HepG2 (cell line): ENCODE data around the gene CASZ1. TPM values are rescaled to one million over a fixed set of nuclear protein-coding genes. Genes with fewer than 3 reads are reported as not detected.
A peak's percentile ranks its signal among the peaks of the same experiment; 100 is the strongest.

ENCODE experiments used
- ATF7 ChIP-seq, 2 experiments: fragments of 450-650 bp in 1 of 2; sonication (generic) in 1 of 2; formaldehyde crosslinking in 1 of 2; IDR thresholded peaks; 2 replicates each; pipeline versions ENCODE4 v1.4.0 to v1.6.1; 2016 to 2020; ENCODE audit warnings: antibody characterized with exemption in 1 of 2, mild to moderate bottlenecking in 1 of 2, missing genetic modification reagents in 1 of 2
- GTF3A ChIP-seq: sonication (generic); formaldehyde crosslinking; conservative IDR thresholded peaks from 2 replicates; pipeline ENCODE4 v1.4.0; 2020; ENCODE audit warnings: mild to moderate bottlenecking, missing genetic modification reagents
- KAT8 ChIP-seq: IDR thresholded peaks from 2 replicates; pipeline ENCODE4 v1.6.1; 2016; ENCODE audit warnings: missing genetic modification reagents, missing compliant biosample characterization
- KDM3A ChIP-seq: IDR thresholded peaks from 2 replicates; pipeline ENCODE4 v1.6.1; 2018; ENCODE audit warnings: low read depth, missing compliant biosample characterization
- NFE2 ChIP-seq: sonication (generic); formaldehyde crosslinking; IDR thresholded peaks from 2 replicates; pipeline ENCODE4 v1.4.0; 2020; ENCODE audit warnings: missing genetic modification reagents
- NKX3-1 ChIP-seq: sonication (generic); formaldehyde crosslinking; IDR thresholded peaks from 2 replicates; pipeline ENCODE4 v1.5.0; 2020; ENCODE audit warnings: missing genetic modification reagents
- NRL ChIP-seq: sonication (generic); formaldehyde crosslinking; IDR thresholded peaks from 2 replicates; pipeline ENCODE4 v1.5.0; 2020; ENCODE audit warnings: missing genetic modification reagents, mild to moderate bottlenecking, moderate library complexity, borderline replicate concordance
- PHB2 ChIP-seq: fragments of 450-650 bp; IDR thresholded peaks from 2 replicates; pipeline ENCODE4 v1.6.1; 2018; ENCODE audit not compliant: partially characterized antibody
- POLR2G ChIP-seq: fragments of 200-400 bp; formaldehyde crosslinking; IDR thresholded peaks from 2 replicates; pipeline ENCODE4 v1.6.1; 2018; ENCODE audit warnings: mild to moderate bottlenecking, low read depth, low read length, moderate library complexity
- RELA ChIP-seq: sonication (generic); formaldehyde crosslinking; IDR thresholded peaks from 2 replicates; pipeline ENCODE4 v1.4.0; 2020; ENCODE audit warnings: missing genetic modification reagents
- SCMH1 ChIP-seq: sonication (generic); formaldehyde crosslinking; IDR thresholded peaks from 2 replicates; pipeline ENCODE4 v1.9.0; 2021; ENCODE audit warnings: missing genetic modification reagents, mild to moderate bottlenecking, borderline replicate concordance
- TAF1 ChIP-seq: sonication (generic); formaldehyde crosslinking; IDR thresholded peaks from 2 replicates; pipeline ENCODE4 v1.4.0; 2020; ENCODE audit warnings: missing genetic modification reagents
- XBP1 ChIP-seq: sonication (generic); formaldehyde crosslinking; IDR thresholded peaks from 2 replicates; pipeline ENCODE4 v1.5.0; 2020; ENCODE audit warnings: missing genetic modification reagents
- ZNF292 ChIP-seq: sonication (generic); formaldehyde crosslinking; IDR thresholded peaks from 2 replicates; pipeline ENCODE4 v1.8.1; 2022; ENCODE audit warnings: mild to moderate bottlenecking, low read depth, missing genetic modification reagents, borderline replicate concordance
- ZNF33B ChIP-seq: sonication (generic); formaldehyde crosslinking; IDR thresholded peaks from 2 replicates; pipeline ENCODE4 v1.5.1; 2020; ENCODE audit warnings: mild to moderate bottlenecking, missing genetic modification reagents
- ZNF652 ChIP-seq: IDR thresholded peaks from 2 replicates; pipeline ENCODE4 v1.6.1; 2016; ENCODE audit warnings: low read depth, borderline replicate concordance
- ZNF75D ChIP-seq: sonication (generic); formaldehyde crosslinking; IDR thresholded peaks from 2 replicates; pipeline ENCODE4 v1.8.1; 2023; ENCODE audit warnings: missing genetic modification reagents, mild to moderate bottlenecking, borderline replicate concordance
- polyA plus RNA-seq, 8 experiments: library from polyadenylated mRNA; depleted of rRNA in 3 of 8; stranded (reverse) in 7 of 8; unstranded in 1 of 8; fragments of >200 nt; fragmentation: Illumina TruSeq in 4 of 8; extraction: Trizol in 4 of 8; gene quantifications; 2 replicates each; pipeline versions ENCODE4 v1.2.1 to v1.2.3, GENCODE V29; 2011 to 2016; ENCODE audit warnings: low read depth in 4 of 8, missing spikeins in 1 of 8, mixed read lengths in 1 of 8; ENCODE audit not compliant: insufficient read depth in 1 of 8
- total RNA-seq, 5 experiments: library from RNA; depleted of rRNA; stranded (reverse); fragments of >200 nt; fragmentation: Illumina TruSeq; extraction: Trizol; gene quantifications; 2 replicates each; pipeline ENCODE4 v1.2.3, GENCODE V29; 2016; ENCODE audit warnings: low read depth in 1 of 5
- TF ChIP-seq, protein P1 (sequence below), 2 experiments: fragments of 450-650 bp in 1 of 2; sonication (generic) in 1 of 2; formaldehyde crosslinking in 1 of 2; IDR thresholded peaks; 2 replicates each; pipeline versions ENCODE4 v1.6.1 to v1.8.0; 2016 to 2022; ENCODE audit warnings: antibody characterized with exemption in 1 of 2, mild to moderate bottlenecking in 1 of 2, missing genetic modification reagents in 1 of 2
- TF ChIP-seq, protein P2 (sequence below): sonication (generic); formaldehyde crosslinking; IDR thresholded peaks from 2 replicates; pipeline ENCODE4 v1.5.0; 2020; ENCODE audit warnings: missing genetic modification reagents

CASZ1 gene
- total and polyA plus RNA-seq, 2 of the 13 experiments (the other 11 are each of a cell fraction or from before 2014, with no cell fraction given), result 1.9 to 3.7 TPM

DNA sequence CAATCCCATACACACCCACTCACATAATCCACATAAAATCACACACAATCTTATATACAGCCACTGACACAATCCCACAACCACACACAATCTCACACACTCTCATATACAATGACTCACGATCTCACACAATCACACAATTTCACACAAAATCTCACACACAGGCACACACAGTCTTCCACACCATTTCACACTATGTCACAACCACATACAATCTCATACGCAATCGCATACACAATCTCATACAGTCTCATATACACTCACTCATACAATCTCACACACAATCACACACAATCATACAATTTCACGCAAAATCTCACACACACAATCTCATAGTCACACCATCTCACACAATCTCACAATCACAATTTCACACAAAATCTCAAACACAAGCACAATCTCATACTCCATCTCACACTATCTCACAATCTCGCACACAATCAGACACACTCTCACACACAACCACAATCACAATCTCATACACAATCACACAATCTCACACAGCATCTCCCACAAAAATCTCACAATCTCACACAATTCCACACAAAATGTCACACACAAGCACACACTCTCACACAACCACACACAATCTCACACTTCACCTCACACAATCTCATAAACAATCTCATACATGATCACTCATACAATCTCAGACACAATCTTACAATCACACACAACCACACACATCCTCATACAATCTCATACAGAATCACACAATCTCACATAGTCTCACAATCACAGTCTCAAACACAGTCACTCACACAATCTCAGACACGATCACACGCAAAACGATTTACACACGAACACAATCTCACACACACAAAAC lies 18.5 kb downstream of the CASZ1 start (continued):
- TF ChIP-seq, protein P1, sequence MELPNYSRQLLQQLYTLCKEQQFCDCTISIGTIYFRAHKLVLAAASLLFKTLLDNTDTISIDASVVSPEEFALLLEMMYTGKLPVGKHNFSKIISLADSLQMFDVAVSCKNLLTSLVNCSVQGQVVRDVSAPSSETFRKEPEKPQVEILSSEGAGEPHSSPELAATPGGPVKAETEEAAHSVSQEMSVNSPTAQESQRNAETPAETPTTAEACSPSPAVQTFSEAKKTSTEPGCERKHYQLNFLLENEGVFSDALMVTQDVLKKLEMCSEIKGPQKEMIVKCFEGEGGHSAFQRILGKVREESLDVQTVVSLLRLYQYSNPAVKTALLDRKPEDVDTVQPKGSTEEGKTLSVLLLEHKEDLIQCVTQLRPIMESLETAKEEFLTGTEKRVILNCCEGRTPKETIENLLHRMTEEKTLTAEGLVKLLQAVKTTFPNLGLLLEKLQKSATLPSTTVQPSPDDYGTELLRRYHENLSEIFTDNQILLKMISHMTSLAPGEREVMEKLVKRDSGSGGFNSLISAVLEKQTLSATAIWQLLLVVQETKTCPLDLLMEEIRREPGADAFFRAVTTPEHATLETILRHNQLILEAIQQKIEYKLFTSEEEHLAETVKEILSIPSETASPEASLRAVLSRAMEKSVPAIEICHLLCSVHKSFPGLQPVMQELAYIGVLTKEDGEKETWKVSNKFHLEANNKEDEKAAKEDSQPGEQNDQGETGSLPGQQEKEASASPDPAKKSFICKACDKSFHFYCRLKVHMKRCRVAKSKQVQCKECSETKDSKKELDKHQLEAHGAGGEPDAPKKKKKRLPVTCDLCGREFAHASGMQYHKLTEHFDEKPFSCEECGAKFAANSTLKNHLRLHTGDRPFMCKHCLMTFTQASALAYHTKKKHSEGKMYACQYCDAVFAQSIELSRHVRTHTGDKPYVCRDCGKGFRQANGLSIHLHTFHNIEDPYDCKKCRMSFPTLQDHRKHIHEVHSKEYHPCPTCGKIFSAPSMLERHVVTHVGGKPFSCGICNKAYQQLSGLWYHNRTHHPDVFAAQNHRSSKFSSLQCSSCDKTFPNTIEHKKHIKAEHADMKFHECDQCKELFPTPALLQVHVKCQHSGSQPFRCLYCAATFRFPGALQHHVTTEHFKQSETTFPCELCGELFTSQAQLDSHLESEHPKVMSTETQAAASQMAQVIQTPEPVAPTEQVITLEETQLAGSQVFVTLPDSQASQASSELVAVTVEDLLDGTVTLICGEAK (IDR thresholded peaks at IDR 0.05), result no peak; the same call in 1 of the 2 replicates
- TF ChIP-seq, protein P1 (CRISPR knock-in tag; IDR thresholded peaks at IDR 0.05), result no peak
- TF ChIP-seq POLR2G (no peak), GTF3A (no peak), NRL (CRISPR knock-in tag) (no peak), KAT8 (CRISPR knock-in tag) (no peak), PHB2 (peak; percentile 49), SCMH1 (CRISPR knock-in tag) (no peak), RELA (CRISPR knock-in tag) (no peak), KDM3A (CRISPR knock-in tag) (no peak), TAF1 (CRISPR knock-in tag) (no peak), ATF7 (IDR thresholded peaks at IDR 0.05) (0 out of 2 replicates have a peak, but pooled peaks have one; percentile 14), ATF7 (CRISPR knock-in tag; IDR thresholded peaks at IDR 0.05) (no peak), ZNF33B (no peak), ZNF292 (no peak), ZNF75D (CRISPR knock-in tag) (no peak), NKX3-1 (CRISPR knock-in tag) (no peak), ZNF652 (CRISPR knock-in tag) (no peak), XBP1 (no peak), NFE2 (CRISPR knock-in tag) (no peak)
- TF ChIP-seq, protein P2, sequence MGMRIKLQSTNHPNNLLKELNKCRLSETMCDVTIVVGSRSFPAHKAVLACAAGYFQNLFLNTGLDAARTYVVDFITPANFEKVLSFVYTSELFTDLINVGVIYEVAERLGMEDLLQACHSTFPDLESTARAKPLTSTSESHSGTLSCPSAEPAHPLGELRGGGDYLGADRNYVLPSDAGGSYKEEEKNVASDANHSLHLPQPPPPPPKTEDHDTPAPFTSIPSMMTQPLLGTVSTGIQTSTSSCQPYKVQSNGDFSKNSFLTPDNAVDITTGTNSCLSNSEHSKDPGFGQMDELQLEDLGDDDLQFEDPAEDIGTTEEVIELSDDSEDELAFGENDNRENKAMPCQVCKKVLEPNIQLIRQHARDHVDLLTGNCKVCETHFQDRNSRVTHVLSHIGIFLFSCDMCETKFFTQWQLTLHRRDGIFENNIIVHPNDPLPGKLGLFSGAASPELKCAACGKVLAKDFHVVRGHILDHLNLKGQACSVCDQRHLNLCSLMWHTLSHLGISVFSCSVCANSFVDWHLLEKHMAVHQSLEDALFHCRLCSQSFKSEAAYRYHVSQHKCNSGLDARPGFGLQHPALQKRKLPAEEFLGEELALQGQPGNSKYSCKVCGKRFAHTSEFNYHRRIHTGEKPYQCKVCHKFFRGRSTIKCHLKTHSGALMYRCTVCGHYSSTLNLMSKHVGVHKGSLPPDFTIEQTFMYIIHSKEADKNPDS (CRISPR knock-in tag), result no peak
